ENCODE results near the gene EXOG. TPM values are rescaled to one million over a fixed set of nuclear protein-coding genes. Genes with fewer than 3 reads are reported as not detected.

The EXOG gene
- total and polyA plus RNA-seq, 3 experiments from 2014 or later, result 8.7 to 19.0 (median 17.7) TPM

GRCh38 chr3:38551026-38551832, 55.1 kb downstream of the EXOG start:
- H3K27me3 ChIP-seq (ENCODE audit: insufficient read depth, low read length, poor library complexity, severe bottlenecking), result no peaks in the 10 kb centered on the region
- no peak overlapping the region for H3K4me3 ChIP-seq (ENCODE audit: low read length)
- no peak overlapping the region for H3K27ac ChIP-seq (ENCODE audit: low read depth, low read length)
- Mint-ChIP-seq H3K36me3 (no peaks in the 10 kb centered on the region), H3K27ac (no peak overlapping the region), H3K9me3 (peaks cover 0 to 4% (median 0%) of the 10 kb centered on the region in 5 donors), H3K4me1 (no peaks in the 10 kb centered on the region), H3K4me3 (no peak overlapping the region), H3K27me3 (peaks cover 5 to 8% of the 10 kb centered on the region in 2 donors)
- ChIA-PET CTCF (no interaction called here), POLR2A (no interaction called here)
- no peaks in the 10 kb centered on the region for H3K4me1 ChIP-seq (ENCODE audit: insufficient read depth, low read length)
- no peaks in the 10 kb centered on the region for H3K36me3 ChIP-seq (ENCODE audit: insufficient read depth, low read length)
- H3K9me3 ChIP-seq (ENCODE audit: low read length), result no peaks in the 10 kb centered on the region
- no peak for DNase-seq

GRCh38 chr3:38552364-38552763, 56.2 kb downstream of the EXOG start:
- H3K4me3 Mint-ChIP-seq, result no peak overlapping the region
- POLR2A ChIA-PET, result no interaction called here
- peak overlapping the region in 1 of 8 donors; percentile 44 for H3K27ac Mint-ChIP-seq
- CTCF ChIA-PET, result no interaction called here
- Histone ChIP-seq H3K9me3 (ENCODE audit: low read length) (no peaks in the 10 kb centered on the region), H3K4me1 (ENCODE audit: insufficient read depth, low read length) (no peaks in the 10 kb centered on the region), H3K4me3 (ENCODE audit: low read length) (no peak overlapping the region), H3K36me3 (ENCODE audit: insufficient read depth, low read length) (no peaks in the 10 kb centered on the region), H3K27ac (ENCODE audit: low read depth, low read length) (no peak overlapping the region), H3K27me3 (ENCODE audit: insufficient read depth, low read length, poor library complexity, severe bottlenecking) (no peaks in the 10 kb centered on the region)
- peaks cover 11% of the 10 kb centered on the region in 2 donors for H3K27me3 Mint-ChIP-seq
- no peaks in the 10 kb centered on the region for H3K4me1 Mint-ChIP-seq
- no peak for DNase-seq
- H3K36me3 Mint-ChIP-seq, result no peaks in the 10 kb centered on the region
- peaks cover 0 to 4% (median 0%) of the 10 kb centered on the region in 5 donors for H3K9me3 Mint-ChIP-seq

- no peak for DNase-seq
- Mint-ChIP-seq H3K9me3 (peaks cover 0 to 4% (median 0%) of the 10 kb centered on the region in 5 donors), H3K36me3 (no peaks in the 10 kb centered on the region), H3K4me1 (no peaks in the 10 kb centered on the region), H3K27ac (no peak overlapping the region), H3K27me3 (peaks cover 11% of the 10 kb centered on the region in 2 donors), H3K4me3 (no peak overlapping the region)
- ChIA-PET POLR2A (no interaction called here), CTCF (interaction anchor here (1.0 kb wide), 1 partner anchor 32 kb away, joined by 4 read pairs; no protein-coding TSS in a partner anchor)
- no peaks in the 10 kb centered on the region for H3K9me3 ChIP-seq (ENCODE audit: low read length)
- no peaks in the 10 kb centered on the region for H3K27me3 ChIP-seq (ENCODE audit: insufficient read depth, low read length, poor library complexity, severe bottlenecking)
- H3K36me3 ChIP-seq (ENCODE audit: insufficient read depth, low read length), result no peaks in the 10 kb centered on the region
- no peak overlapping the region for H3K4me3 ChIP-seq (ENCODE audit: low read length)
- no peaks in the 10 kb centered on the region for H3K4me1 ChIP-seq (ENCODE audit: insufficient read depth, low read length)
- no peak overlapping the region for H3K27ac ChIP-seq (ENCODE audit: low read depth, low read length)
Observed at GRCh38 chr3:38553071-38553470, 56.9 kb downstream of the EXOG start.

GRCh38 chr3:38554127-38554827, 58.1 kb downstream of the EXOG start:
- no peaks in the 10 kb centered on the region for H3K4me1 Mint-ChIP-seq
- peaks cover 11% of the 10 kb centered on the region in 2 donors for H3K27me3 Mint-ChIP-seq
- POLR2A ChIA-PET, result no interaction called here

GRCh38 chr3:38555149-38555840, 59.2 kb downstream of the EXOG start:
- H3K4me1 ChIP-seq (ENCODE audit: insufficient read depth, low read length), result no peaks in the 10 kb centered on the region
- no peaks in the 10 kb centered on the region for H3K27me3 ChIP-seq (ENCODE audit: insufficient read depth, low read length, poor library complexity, severe bottlenecking)
- H3K9me3 Mint-ChIP-seq, result peaks cover 0 to 4% (median 0%) of the 10 kb centered on the region in 5 donors
- POLR2A ChIA-PET, result no interaction called here
- H3K27ac ChIP-seq (ENCODE audit: low read depth, low read length), result no peak overlapping the region
- H3K9me3 ChIP-seq (ENCODE audit: low read length), result no peaks in the 10 kb centered on the region
- DNase-seq, result no peak
- H3K27me3 Mint-ChIP-seq, result peaks cover 11% of the 10 kb centered on the region in 2 donors
- H3K27ac Mint-ChIP-seq, result no peak overlapping the region
- H3K4me3 ChIP-seq (ENCODE audit: low read length), result no peak overlapping the region
- H3K4me3 Mint-ChIP-seq, result no peak overlapping the region
- no peaks in the 10 kb centered on the region for H3K4me1 Mint-ChIP-seq
- H3K36me3 ChIP-seq (ENCODE audit: insufficient read depth, low read length), result no peaks in the 10 kb centered on the region
- CTCF ChIA-PET, result no interaction called here
- no peaks in the 10 kb centered on the region for H3K36me3 Mint-ChIP-seq

More at GRCh38 chr3:38554127-38554827, 58.1 kb downstream of the EXOG start:
- no peaks in the 10 kb centered on the region for H3K36me3 Mint-ChIP-seq
- H3K27ac ChIP-seq (ENCODE audit: low read depth, low read length), result no peak overlapping the region
- H3K9me3 Mint-ChIP-seq, result peaks cover 0 to 4% (median 0%) of the 10 kb centered on the region in 5 donors
- CTCF ChIA-PET, result interaction anchor here (1.0 kb wide), 1 partner anchor 33 kb away, joined by 4 read pairs; no protein-coding TSS in a partner anchor
- no peak overlapping the region for H3K4me3 ChIP-seq (ENCODE audit: low read length)
- H3K9me3 ChIP-seq (ENCODE audit: low read length), result no peaks in the 10 kb centered on the region
- H3K4me3 Mint-ChIP-seq, result no peak overlapping the region
- H3K27ac Mint-ChIP-seq, result no peak overlapping the region
- peak in 1 of 5 donors; percentile 28 for DNase-seq
- H3K36me3 ChIP-seq (ENCODE audit: insufficient read depth, low read length), result no peaks in the 10 kb centered on the region
- H3K27me3 ChIP-seq (ENCODE audit: insufficient read depth, low read length, poor library complexity, severe bottlenecking), result no peaks in the 10 kb centered on the region
- no peaks in the 10 kb centered on the region for H3K4me1 ChIP-seq (ENCODE audit: insufficient read depth, low read length)

GRCh38 chr3:38555926-38556325, 59.8 kb downstream of the EXOG start:
- DNase-seq, result no peak
- Mint-ChIP-seq H3K27me3 (peaks cover 11% of the 10 kb centered on the region in 2 donors), H3K36me3 (no peaks in the 10 kb centered on the region), H3K27ac (no peak overlapping the region), H3K9me3 (peaks cover 0 to 4% (median 0%) of the 10 kb centered on the region in 5 donors), H3K4me3 (no peak overlapping the region), H3K4me1 (no peaks in the 10 kb centered on the region)
- Histone ChIP-seq H3K4me1 (ENCODE audit: insufficient read depth, low read length) (no peaks in the 10 kb centered on the region), H3K4me3 (ENCODE audit: low read length) (no peak overlapping the region), H3K27ac (ENCODE audit: low read depth, low read length) (no peak overlapping the region), H3K27me3 (ENCODE audit: insufficient read depth, low read length, poor library complexity, severe bottlenecking) (no peaks in the 10 kb centered on the region), H3K36me3 (ENCODE audit: insufficient read depth, low read length) (no peaks in the 10 kb centered on the region), H3K9me3 (ENCODE audit: low read length) (no peaks in the 10 kb centered on the region)
- POLR2A ChIA-PET, result no interaction called here
- CTCF ChIA-PET, result no interaction called here

GRCh38 chr3:38556640-38557358, 60.7 kb downstream of the EXOG start:
- H3K27me3 Mint-ChIP-seq, result peaks cover 11% of the 10 kb centered on the region in 2 donors
- H3K27ac ChIP-seq (ENCODE audit: low read depth, low read length), result no peak overlapping the region
- H3K9me3 ChIP-seq (ENCODE audit: low read length), result no peaks in the 10 kb centered on the region
- ChIA-PET CTCF (interaction anchor here (1.5 kb wide), 1 partner anchor 35 kb away, joined by 4 read pairs; no protein-coding TSS in a partner anchor), POLR2A (no interaction called here)
- H3K27ac Mint-ChIP-seq, result peak overlapping the region in 1 of 8 donors; percentile 76
- H3K4me1 ChIP-seq (ENCODE audit: insufficient read depth, low read length), result no peaks in the 10 kb centered on the region
- H3K36me3 Mint-ChIP-seq, result no peaks in the 10 kb centered on the region
- H3K4me3 ChIP-seq (ENCODE audit: low read length), result no peak overlapping the region
- H3K27me3 ChIP-seq (ENCODE audit: insufficient read depth, low read length, poor library complexity, severe bottlenecking), result no peaks in the 10 kb centered on the region
- DNase-seq, result no peak
- no peak overlapping the region for H3K4me3 Mint-ChIP-seq
- H3K9me3 Mint-ChIP-seq, result peaks cover 0 to 4% (median 0%) of the 10 kb centered on the region in 5 donors
- no peaks in the 10 kb centered on the region for H3K4me1 Mint-ChIP-seq
- H3K36me3 ChIP-seq (ENCODE audit: insufficient read depth, low read length), result no peaks in the 10 kb centered on the region

Data from CD8-positive, alpha-beta memory T cell (primary cell).